NCI-H526 (cell line): ENCODE measurements around the gene PEX7.
"Not testable (repeated sequence)": the region's sequence is repeated elsewhere in the genome, so short reads cannot be mapped to it uniquely, and the experiment has no call there.

Source experiments
- DNase-seq, 2 experiments: peaks; one replicate each; lab custom pipeline; 2025; lab: John Stamatoyannopoulos, UW

PEX7 gene

GRCh38 chr6:136950436-136951126 lies 128.2 kb downstream of the PEX7 start:
- no peak for DNase-seq

DNA sequence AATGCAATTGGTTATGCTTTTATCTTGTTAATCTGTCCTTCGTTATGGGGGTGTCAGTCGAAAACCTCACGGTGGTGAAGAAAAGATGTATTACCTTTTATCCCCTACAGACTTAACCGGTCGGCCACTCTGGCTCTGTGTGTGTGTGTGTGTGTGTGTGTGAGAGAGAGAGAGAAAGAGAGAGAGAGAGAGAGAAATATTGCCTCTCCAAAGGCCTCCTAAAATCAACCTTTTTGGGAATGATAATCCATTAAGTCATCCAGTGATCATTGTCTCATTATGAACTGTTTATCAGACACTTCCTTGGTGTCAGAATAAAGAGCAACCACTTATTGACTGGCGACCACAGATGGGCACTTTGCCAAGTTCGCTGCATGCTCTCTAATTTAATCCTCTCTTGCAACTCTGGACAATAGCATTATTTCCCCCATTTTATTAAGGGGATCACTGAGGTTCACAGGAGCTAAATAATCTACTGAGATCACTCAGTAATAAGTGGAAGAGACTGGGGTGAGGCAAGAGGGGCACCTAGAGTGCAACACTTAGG lies 130.4 kb downstream of the PEX7 start:
- no peak for DNase-seq

DNA sequence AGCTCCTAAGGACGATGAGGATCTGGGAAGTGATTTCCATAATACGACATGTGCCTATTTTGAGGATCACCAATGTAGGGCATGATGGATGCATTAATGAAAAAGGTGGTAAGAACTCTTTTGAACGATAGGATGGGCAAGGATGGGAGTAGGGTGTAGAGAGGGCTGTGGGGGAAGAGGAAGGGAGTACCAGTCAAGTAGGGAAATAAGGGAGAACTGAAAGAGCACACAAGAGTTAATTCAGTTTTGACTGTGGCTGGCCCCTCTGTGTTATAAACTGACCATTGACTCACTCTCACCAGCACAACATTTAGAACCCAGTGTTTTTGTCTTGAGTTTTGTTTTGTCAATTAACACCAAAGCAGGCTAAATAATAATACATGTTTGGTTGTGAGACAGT lies 132.7 kb downstream of the PEX7 start:
- DNase-seq = no peak

- DNase-seq = peak; percentile 74 to 82
These were observed 134.5 kb downstream of the PEX7 start for GRCh38 chr6:136956590-136957544.

DNA sequence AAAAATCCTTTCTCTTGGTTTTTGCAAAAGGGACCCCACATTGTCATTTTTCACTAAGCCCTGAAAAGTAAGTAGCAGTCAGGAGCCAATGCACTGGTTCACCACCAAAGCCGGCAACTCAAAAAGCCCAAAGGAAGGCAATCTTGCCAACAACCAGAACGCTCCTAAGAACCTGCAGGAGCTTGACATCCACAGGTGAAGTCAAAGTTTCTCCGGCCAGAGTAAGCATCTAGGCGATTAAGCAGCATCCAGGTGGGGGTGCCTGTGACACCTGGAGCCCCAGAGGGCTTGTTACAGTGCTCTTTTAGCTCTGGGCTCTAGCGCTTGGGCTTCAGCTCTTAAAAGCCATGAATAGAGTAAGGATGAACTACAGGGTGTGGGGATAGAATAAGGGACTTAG lies 135.8 kb downstream of the PEX7 start:
- no peak for DNase-seq

- peak; percentile 53 to 57 for DNase-seq
These were observed 137.1 kb downstream of the PEX7 start for GRCh38 chr6:136959471-136959891.

- DNase-seq = not testable (repeated sequence)
These were observed 137.5 kb downstream of the PEX7 start for GRCh38 chr6:136959935-136960334.

GRCh38 chr6:136960781-136961180 lies 138.4 kb downstream of the PEX7 start:
- no peak for DNase-seq

DNA sequence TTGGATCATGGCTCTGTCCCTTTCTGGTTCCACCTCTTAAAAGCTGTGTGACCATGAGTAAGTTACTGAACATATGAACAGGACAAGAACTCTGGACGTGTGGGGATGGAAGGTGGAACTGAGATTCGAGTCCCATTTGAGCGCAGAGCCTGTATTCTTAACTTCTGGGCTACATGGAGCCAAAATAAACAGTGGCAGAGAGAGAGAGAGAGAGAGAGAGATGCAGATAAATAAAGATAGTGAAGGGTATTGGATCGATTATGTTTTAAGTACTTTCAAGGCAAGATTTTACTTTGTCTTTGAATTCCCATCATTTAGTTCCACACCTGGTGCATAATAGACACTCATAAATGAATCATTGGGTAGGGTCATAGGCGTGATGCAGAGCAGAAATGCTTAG lies 139.5 kb downstream of the PEX7 start:
- no peak for DNase-seq

DNA sequence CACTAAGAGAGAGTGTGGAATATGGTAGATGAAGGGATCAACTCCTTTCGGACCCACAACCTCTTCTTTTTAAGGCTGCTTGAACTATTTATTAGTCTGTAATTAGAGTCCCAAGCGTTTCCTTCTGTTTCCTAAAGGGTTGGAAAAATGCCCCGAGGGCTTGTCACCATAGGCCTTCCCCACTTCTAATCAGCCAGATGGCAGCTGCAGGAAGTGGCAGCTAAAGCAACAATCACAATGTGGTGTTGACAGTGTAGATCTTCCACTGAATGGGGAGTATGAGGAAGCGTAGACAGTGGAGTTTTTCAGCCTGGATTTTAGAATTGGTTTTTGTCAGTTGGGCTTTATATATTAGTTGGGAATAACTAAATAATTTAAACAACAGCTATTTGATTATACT lies 140.3 kb downstream of the PEX7 start:
- DNase-seq = peak; percentile 6 to 30

DNA sequence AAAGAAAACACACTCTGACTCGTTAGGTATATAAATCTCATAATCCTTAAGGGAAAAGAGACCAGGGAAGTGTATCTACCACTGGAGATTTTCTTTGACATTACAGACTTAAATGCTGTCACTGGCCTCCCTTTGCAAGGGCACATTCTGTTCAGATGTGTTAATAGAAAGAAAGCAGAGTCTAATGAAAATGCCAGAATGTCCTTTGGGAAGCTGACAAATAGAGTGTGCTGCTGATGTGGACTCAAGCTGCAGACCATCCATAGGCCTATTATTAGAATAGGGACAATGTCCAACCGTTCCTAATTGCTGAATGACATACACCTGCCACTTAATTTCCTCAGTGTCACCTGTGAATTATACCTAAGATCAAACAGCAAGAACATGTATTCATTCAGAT lies 140.9 kb downstream of the PEX7 start:
- no peak for DNase-seq
